Osteoblast (primary cell): ENCODE results near the gene CRELD2. TPM values are rescaled to one million over a fixed set of nuclear protein-coding genes. Genes with fewer than 3 reads are reported as not detected.

Experiments
- DNase-seq: peaks from one replicate; pipeline ENCODE4 v3.0.0; 2011; ENCODE audit warnings: low spot score, mixed read lengths; ENCODE audit not compliant: insufficient read length; ENCODE audit errors: missing footprints
- H2AFZ ChIP-seq: 2 replicates; pipeline ENCODE4 v1.6.0; 2011; ENCODE audit warnings: mild to moderate bottlenecking, low read length
- H3K27ac ChIP-seq: 2 replicates; pipeline ENCODE4 v1.5.1; 2011; ENCODE audit warnings: mild to moderate bottlenecking, low read depth, low read length, moderate library complexity
- H3K27me3 ChIP-seq: 2 replicates; pipeline ENCODE4 v1.6.0; 2012; ENCODE audit warnings: mild to moderate bottlenecking, control low read depth, inconsistent platforms, low read length, moderate library complexity; ENCODE audit not compliant: insufficient read depth
- H3K36me3 ChIP-seq: 2 replicates; pipeline ENCODE4 v1.5.1; 2011; ENCODE audit warnings: mild to moderate bottlenecking, low read length, control low read depth, moderate library complexity; ENCODE audit not compliant: insufficient read depth
- H3K4me1 ChIP-seq: 2 replicates; pipeline ENCODE4 v1.5.1; 2011; ENCODE audit warnings: mild to moderate bottlenecking, low read length, control low read depth, moderate library complexity; ENCODE audit not compliant: insufficient read depth
- H3K4me2 ChIP-seq: 2 replicates; pipeline ENCODE4 v1.6.0; 2011; ENCODE audit warnings: mild to moderate bottlenecking, low read length; ENCODE audit not compliant: insufficient read depth
- H3K4me3 ChIP-seq: fragments of 200-600 bp; sonication (generic); 3 replicates; pipeline ENCODE4 v1.5.1; 2012; ENCODE audit warnings: mild to moderate bottlenecking, low read length, inconsistent platforms; ENCODE audit not compliant: insufficient read depth
- H3K79me2 ChIP-seq: 2 replicates; pipeline ENCODE4 v1.6.0; 2012; ENCODE audit warnings: mild to moderate bottlenecking, low read length, control low read depth, inconsistent platforms; ENCODE audit not compliant: insufficient read depth
- H3K9me3 ChIP-seq: 2 replicates; pipeline ENCODE4 v1.5.1; 2011; ENCODE audit warnings: low read depth, low read length, control low read depth
- H4K20me1 ChIP-seq: 2 replicates; pipeline ENCODE4 v1.6.0; 2012; ENCODE audit warnings: mild to moderate bottlenecking, low read length, control low read depth; ENCODE audit not compliant: insufficient read depth
- CTCF ChIP-seq: IDR thresholded peaks from 2 replicates; pipeline ENCODE4 v1.5.1; 2011; ENCODE audit warnings: mild to moderate bottlenecking, low read depth, low read length, moderate library complexity; ENCODE audit errors: extremely low read depth
- total RNA-seq: library from RNA; depleted of rRNA; stranded (reverse); fragments of >200 nt; gene quantifications from 2 replicates; pipeline ENCODE4 v1.2.3, GENCODE V29; 2012

Gene CRELD2
- total RNA-seq, 1 donor: 31.1 TPM

GRCh38 chr22:49936973-49937757, 18.7 kb downstream of the CRELD2 start:
- H3K79me2 ChIP-seq: no peaks in the 10 kb centered on the region
- no peak for DNase-seq
- H3K27ac ChIP-seq: no peak overlapping the region

GRCh38 chr22:49937758-49938564, 19.5 kb downstream of the CRELD2 start:
- Histone ChIP-seq H3K4me2 (no peak overlapping the region), H2AFZ (no peak overlapping the region), H3K79me2 (no peaks in the 10 kb centered on the region), H3K27ac (no peak overlapping the region), H4K20me1 (no peaks in the 10 kb centered on the region), H3K9me3 (no peaks in the 10 kb centered on the region), H3K4me1 (peaks cover 3% of the 10 kb centered on the region), H3K4me3 (no peak overlapping the region), H3K27me3 (no peaks in the 10 kb centered on the region), H3K36me3 (no peaks in the 10 kb centered on the region)
- no peak for TF ChIP-seq CTCF
- DNase-seq: no peak

More at GRCh38 chr22:49936973-49937757, 18.7 kb downstream of the CRELD2 start:
- Histone ChIP-seq H3K4me3 (no peak overlapping the region), H3K4me1 (peaks cover 3% of the 10 kb centered on the region), H3K36me3 (no peaks in the 10 kb centered on the region), H3K4me2 (no peak overlapping the region), H2AFZ (no peak overlapping the region), H3K27me3 (no peaks in the 10 kb centered on the region), H3K9me3 (no peaks in the 10 kb centered on the region), H4K20me1 (no peaks in the 10 kb centered on the region)
- TF ChIP-seq CTCF: no peak

- TF ChIP-seq CTCF: no peak
These were observed 20.2 kb downstream of the CRELD2 start for GRCh38 chr22:49938565-49939136.

More at GRCh38 chr22:49938565-49939136, 20.2 kb downstream of the CRELD2 start:
- no peaks in the 10 kb centered on the region for H4K20me1 ChIP-seq
- H3K79me2 ChIP-seq: no peaks in the 10 kb centered on the region
- H3K4me2 ChIP-seq: no peak overlapping the region
- H3K27ac ChIP-seq: no peak overlapping the region
- no peaks in the 10 kb centered on the region for H3K9me3 ChIP-seq
- no peak overlapping the region for H3K4me3 ChIP-seq
- H3K27me3 ChIP-seq: no peaks in the 10 kb centered on the region
- no peak overlapping the region for H2AFZ ChIP-seq
- no peaks in the 10 kb centered on the region for H3K36me3 ChIP-seq
- DNase-seq: no peak
- H3K4me1 ChIP-seq: peaks cover 3% of the 10 kb centered on the region
